ENCODE results near the gene HDAC8.
"Not testable (repeated sequence)": the region's sequence is repeated elsewhere in the genome, so short reads cannot be mapped to it uniquely, and the experiment has no call there.

The HDAC8 gene

GRCh38 chrX:72368796-72369195 lies 203.8 kb downstream of the HDAC8 start:
- no peak for DNase-seq

- DNase-seq = no peak
These were observed 205.1 kb downstream of the HDAC8 start for GRCh38 chrX:72367516-72367915.

GRCh38 chrX:72366701-72367454 lies 205.8 kb downstream of the HDAC8 start:
- DNase-seq = no peak

DNA sequence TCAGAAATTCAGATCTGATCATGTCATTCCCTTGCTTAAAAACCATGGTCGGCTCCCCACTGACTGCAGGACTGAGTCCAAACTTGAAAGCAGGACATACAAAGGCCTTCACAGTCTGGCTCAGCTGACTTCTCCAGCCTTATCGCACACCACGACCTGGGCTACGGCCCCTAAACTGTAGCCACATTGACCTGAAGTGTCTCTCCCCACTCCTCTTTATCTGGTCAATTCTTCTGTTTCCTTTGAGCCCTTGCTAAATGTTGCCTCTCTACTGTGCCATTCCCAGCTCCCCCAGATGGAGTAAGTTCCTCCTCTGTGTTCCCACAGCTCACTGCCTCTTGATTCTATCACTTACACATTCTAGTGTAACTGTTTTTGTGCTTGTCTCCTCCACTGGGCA lies 206.5 kb downstream of the HDAC8 start:
- no peak for DNase-seq

DNA sequence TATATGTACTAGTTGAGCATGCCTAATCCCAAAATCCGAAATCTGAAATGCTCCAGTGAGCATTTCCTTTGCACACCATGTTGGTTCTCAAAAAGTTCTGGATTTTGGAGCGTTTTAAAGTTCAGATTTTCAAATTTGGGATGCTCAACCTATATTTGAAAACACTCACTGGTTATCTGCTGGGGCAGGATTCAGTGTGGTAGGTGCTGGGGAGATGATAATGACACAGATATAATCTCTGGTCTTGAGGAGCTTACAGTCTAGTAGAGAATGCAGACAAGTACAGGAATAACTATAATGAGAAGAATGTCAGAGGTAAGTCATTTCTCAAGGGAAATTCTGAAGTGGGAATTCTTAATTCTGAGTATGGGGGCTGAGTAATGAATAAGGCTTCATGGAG lies 207.5 kb downstream of the HDAC8 start:
- no peak for DNase-seq

GRCh38 chrX:72360326-72360725 lies 212.3 kb downstream of the HDAC8 start:
- no peak for DNase-seq

DNA sequence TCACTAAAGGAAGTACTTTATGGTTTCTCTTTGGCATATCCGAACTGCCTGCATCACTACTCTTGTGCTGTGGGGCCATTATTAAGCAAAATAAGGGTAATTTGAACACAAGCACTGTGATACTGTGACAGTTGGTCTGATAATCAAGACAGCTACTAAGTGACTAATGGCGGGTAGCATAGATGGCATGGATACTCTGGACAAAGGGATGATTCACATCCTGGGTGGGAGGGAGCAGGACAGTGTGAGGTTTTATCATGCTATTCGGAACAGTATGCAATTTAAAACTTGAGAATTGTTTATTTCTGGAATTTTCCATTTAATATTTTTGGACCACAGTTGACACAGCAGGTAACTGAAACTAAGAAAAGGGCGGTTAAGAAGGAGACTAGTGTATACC lies 214.3 kb downstream of the HDAC8 start:
- DNase-seq = no peak

- DNase-seq = no peak
These were observed 219.9 kb downstream of the HDAC8 start for GRCh38 chrX:72352786-72353185.

- no peak for DNase-seq
These were observed 220.9 kb downstream of the HDAC8 start for GRCh38 chrX:72351606-72352334.

GRCh38 chrX:72349190-72349589 lies 223.5 kb downstream of the HDAC8 start:
- DNase-seq = no peak

DNA sequence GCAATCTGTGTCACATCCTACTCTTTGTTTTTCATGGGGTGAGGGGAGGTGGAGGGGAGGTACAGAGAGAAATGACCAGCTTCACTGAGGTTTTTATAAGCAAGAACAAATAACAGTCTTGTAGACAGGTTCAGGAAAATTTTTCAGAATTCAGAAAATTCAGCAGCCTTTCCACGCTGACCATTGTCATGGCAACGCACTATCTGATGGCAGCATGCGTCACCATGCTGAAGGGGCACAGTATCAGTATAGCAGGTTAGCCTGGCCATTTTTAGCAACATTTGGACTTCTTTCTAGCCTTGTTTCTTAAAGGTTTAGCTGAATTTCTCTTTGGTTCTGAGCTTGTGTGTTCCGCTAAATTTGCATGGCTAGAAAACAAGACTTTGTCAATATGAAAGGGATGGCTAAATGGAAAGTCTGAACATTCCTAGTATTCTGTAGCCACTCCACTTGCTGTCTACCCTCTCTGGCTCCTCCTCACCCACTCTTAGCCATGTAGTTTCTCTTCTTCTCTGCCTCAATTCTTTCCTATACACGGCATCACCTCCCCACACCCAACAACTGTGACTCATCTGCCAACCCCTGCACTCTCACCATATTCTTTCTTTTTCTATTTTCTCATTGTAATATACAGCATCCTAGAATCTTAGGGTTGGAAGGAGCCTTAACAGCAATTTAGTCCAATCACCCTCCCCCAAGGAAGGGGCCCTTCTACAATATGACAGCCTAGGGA lies 224.2 kb downstream of the HDAC8 start:
- DNase-seq = no peak

DNA sequence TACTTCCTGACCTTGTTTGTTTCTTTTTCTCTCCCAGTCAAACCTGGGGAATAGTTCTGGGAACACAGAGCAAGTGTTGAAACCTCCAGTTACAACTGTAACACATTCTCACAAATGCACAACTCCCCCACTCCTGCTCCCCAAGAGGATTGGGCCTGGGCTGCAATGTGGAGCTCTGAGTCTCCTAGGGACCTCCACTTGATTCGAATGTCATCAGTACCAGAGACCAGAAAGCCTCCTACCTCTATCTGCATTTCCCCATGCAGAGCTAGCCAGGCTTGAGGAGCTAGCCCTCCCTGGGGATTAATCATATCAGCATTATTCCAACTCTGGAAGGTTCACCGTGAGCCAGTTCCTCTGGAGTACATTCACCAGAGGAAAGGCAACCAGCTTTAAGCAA lies 225.3 kb downstream of the HDAC8 start:
- no peak for DNase-seq

- DNase-seq = no peak
These were observed 226.2 kb downstream of the HDAC8 start for GRCh38 chrX:72346302-72346949.

GRCh38 chrX:72340626-72341025 lies 232.0 kb downstream of the HDAC8 start:
- no peak for DNase-seq

DNA sequence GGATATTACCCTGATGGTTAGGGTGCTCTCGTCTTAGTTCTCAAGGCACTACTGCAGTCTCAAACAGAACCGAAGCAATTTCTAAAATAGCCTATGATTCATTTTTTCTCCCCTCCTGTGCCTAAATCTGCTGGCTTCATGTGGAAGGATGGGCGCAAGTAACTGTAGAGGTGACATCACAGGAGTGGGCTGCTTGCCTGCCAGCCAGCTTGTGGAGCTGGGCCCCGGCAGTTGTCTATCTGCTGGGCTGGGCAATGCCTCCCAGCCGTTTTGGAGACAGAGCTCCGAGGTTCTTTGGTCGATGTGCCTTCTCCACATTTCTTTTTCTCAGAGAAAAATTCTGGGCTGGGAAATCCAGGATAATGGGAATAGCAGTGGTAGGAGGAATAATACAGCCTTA lies 232.6 kb downstream of the HDAC8 start:
- DNase-seq = no peak

- DNase-seq = no peak
These were observed 242.5 kb downstream of the HDAC8 start for GRCh38 chrX:72330131-72330530.

GRCh38 chrX:72326605-72327300 lies 245.9 kb downstream of the HDAC8 start:
- DNase-seq = no peak

GRCh38 chrX:72319651-72320050 lies 253.0 kb downstream of the HDAC8 start:
- not testable (repeated sequence) for DNase-seq

DNA sequence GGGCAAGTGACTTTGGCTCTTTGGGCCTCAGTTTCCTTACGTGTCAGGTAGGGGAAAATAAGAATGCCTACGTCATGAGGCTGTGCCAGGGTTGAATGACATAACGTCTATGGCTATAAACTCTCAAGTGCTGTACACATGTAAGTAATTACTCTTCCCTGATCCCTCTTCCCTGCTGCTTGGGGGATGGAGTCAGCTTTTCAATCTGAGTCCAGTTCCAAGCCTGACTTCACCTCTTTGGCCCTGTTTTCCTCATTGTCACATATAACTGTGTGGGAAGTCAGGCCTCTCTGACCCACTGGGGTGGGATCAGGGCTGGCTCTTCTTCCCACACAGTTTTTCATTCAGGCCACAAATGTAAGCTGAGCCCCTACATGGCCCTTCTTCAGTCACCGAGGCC lies 255.5 kb downstream of the HDAC8 start:
- no peak for DNase-seq

DNA sequence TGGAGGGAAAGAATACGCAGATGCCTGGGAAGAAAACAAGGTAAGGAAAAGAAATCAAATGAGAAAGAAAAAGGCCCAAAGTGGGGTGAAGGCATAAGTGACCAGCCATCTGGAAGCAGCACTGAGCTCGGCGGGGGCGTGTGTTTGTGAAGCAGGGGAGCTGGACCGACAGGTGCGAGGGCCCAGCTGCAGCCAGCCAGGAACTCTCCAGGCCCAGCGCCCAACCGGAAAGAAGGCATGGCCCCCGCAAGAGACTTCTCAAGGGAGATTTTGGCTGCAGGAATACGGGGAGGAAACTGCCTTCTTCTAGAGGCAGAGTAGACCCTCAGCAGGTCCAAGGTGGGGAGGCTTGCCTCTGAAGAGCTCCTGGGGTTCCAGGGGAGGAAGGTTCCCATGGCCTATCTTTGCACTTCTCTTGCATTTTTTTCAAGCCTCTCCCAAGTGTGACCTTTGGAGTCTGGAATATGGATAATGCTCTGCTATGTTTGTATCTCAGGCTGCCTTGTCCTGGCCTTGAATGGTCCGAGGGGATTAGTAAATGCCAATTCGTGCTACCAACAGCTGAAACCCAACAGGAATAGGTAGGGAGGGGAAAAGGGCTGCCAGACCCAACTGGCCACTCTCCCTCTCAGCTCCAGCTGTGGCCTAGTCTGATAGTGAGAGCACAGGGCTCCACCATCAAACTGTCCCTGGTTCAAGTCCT lies 256.1 kb downstream of the HDAC8 start:
- DNase-seq = no peak

- DNase-seq = no peak
These were observed 257.8 kb downstream of the HDAC8 start for GRCh38 chrX:72314881-72315280.
